Left lung (tissue), 10 donors: ENCODE data around the gene KLRC1. TPM values are rescaled to one million over a fixed set of nuclear protein-coding genes. Genes with fewer than 3 reads are reported as not detected.
A peak's percentile ranks its signal among the peaks of the same experiment; 100 is the strongest.
"Not testable (repeated sequence)": the region's sequence is repeated elsewhere in the genome, so short reads cannot be mapped to it uniquely, and the experiment has no call there.

Experiments
- ATAC-seq: fragments of 200-7000 bp; cut with Tn5 transposase; one replicate; pipeline ENCODE4 v1.9.1; 2020; ENCODE audit warnings: moderate library complexity
- DNase-seq, 4 donors: peaks; one replicate each; pipeline ENCODE4 v3.0.0-alpha.2; 2013 to 2020
- H3K27ac ChIP-seq, 2 donors: fragments of 200-600 bp; sonication (generic) in 1 of 2; one replicate each; pipeline versions ENCODE4 v1.5.0 to v1.8.0; 2020 to 2021
- H3K27me3 ChIP-seq, 2 donors: fragments of 200-600 bp; sonication (generic) in 1 of 2; one replicate each; pipeline versions ENCODE4 v1.5.0 to v1.8.0; 2020 to 2021
- H3K36me3 ChIP-seq, 2 donors: fragments of 200-600 bp; sonication (generic) in 1 of 2; one replicate each; pipeline versions ENCODE4 v1.5.0 to v1.8.0; 2020 to 2021
- H3K4me1 ChIP-seq, 2 donors: fragments of 200-600 bp; one replicate each; pipeline ENCODE4 v1.8.0; 2021
- H3K4me3 ChIP-seq, 2 donors: fragments of 200-600 bp; sonication (generic) in 1 of 2; one replicate each; pipeline versions ENCODE4 v1.5.0 to v1.8.0; 2020 to 2021; ENCODE audit warnings: mild to moderate bottlenecking in 1 of 2
- H3K9me3 ChIP-seq, 2 donors: fragments of 200-600 bp; sonication (generic) in 1 of 2; one replicate each; pipeline versions ENCODE4 v1.5.0 to v1.8.0; 2020 to 2021
- CTCF ChIP-seq, 2 donors: fragments of 200-600 bp; sonication (generic) in 1 of 2; IDR thresholded peaks; one replicate each; pipeline versions ENCODE4 v1.5.0 to v1.8.0; 2021; ENCODE audit warnings: antibody characterized with exemption in 2 of 2
- intact Hi-C, 2 donors: fragments of 100-400 bp; cut with DNase I; formaldehyde crosslinking; loops; one replicate each; pipeline versions ENCODE4 v1.11.2 to v1.14.2; 2022
- polyA plus RNA-seq, 6 donors: library from polyadenylated mRNA; unstranded; fragments of 120-200 nt; gene quantifications; one replicate each; pipeline ENCODE4 v1.2.1, GENCODE V29; 2013; ENCODE audit not compliant: insufficient read length in 6 of 6
- total RNA-seq, 2 donors: library from RNA; stranded (reverse); fragmentation: NEBNext Ultra II Directional; extraction: Animal tissue kit (Norgen Biotek cat#: 25700); gene quantifications; one replicate each; pipeline ENCODE4 v1.2.1, GENCODE V29; 2021
- donor health status: DM: no; HTN: yes; CAD: no.
- donor health status: DM: no; HTN: no; CAD: no.

Gene KLRC1
- total and polyA plus RNA-seq, 8 donors = 0.40 to 1.7 (median 0.65) TPM

DNA sequence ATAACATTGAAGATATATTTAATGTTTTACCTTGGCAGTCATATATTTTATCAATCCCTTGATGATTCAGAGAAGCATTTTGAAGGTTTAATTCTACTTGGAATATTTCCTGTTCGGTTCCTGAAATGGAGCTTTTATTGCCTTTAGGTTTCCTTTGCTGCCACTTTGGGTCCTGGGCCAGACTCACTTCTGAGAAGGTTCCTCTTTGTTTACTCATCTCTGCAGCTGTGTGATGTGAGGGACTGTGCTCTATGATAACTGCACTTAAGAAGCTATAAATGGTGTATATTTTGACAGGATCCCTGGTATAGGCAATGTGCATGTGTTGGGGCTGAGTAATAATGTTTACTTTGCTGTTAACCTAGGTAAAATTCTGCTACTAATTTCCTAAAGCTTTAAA lies 32.8 kb downstream of the KLRC1 start, which contains the start of gene KLRC3:
TSS of gene KLRC3 (minus strand) at position 262 of the 400 bp plus-strand sequence. CDS start at position 217, 45 bp downstream.
- ATAC-seq, H3K27me3 ChIP-seq, H3K4me3 ChIP-seq, DNase-seq, H3K4me1 ChIP-seq, intact Hi-C loops, H3K9me3 ChIP-seq, H3K36me3 ChIP-seq, H3K27ac ChIP-seq: not testable (repeated sequence)

DNA sequence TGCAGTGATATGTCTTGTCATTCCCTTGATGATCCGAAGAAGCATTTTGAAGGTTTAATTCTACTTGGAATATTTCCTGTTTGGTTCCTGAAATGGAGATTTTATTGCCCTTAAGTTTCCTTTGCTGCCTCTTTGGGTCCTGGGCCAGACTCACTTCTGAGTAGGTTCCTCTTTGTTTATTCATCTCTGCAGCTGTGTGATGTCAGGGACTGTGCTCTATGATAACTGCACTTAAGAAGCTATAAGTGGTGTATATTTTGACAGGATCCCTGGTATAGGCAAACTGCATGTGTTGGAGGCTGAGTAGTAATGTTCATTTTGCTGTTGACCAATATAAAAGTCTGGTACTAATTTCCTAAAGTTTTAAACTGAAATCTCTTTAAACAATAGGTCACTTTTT lies 43.8 kb downstream of the KLRC1 start, which contains the start of gene KLRC4:
TSS of gene KLRC4 (minus strand) at position 366 of the 400 bp plus-strand sequence. CDS start at position 184, 182 bp downstream.
- DNase-seq (no peak), ATAC-seq (no peak)
- TF ChIP-seq CTCF (IDR thresholded peaks at IDR 0.05) = no peak
- Histone ChIP-seq H3K36me3 (no peaks in the 10 kb centered on the region), H3K4me3 (no peak within 1 kb of the TSS), H3K9me3 (no peaks in the 10 kb centered on the region), H3K4me1 (no peaks in the 10 kb centered on the region), H3K27ac (no peak within 1 kb of the TSS), H3K27me3 (no peaks in the 10 kb centered on the region)
- intact Hi-C loops = no loop called here

GRCh38 chr12:10408842-10409241 lies 44.3 kb downstream of the KLRC1 start:
- Histone ChIP-seq H3K36me3 (no peaks in the 10 kb centered on the region), H3K4me1 (no peaks in the 10 kb centered on the region), H3K27ac (no peak overlapping the region), H3K9me3 (no peaks in the 10 kb centered on the region), H3K27me3 (no peaks in the 10 kb centered on the region), H3K4me3 (no peak overlapping the region)
- intact Hi-C loops = no loop called here
- DNase-seq (no peak), ATAC-seq (no peak)
- TF ChIP-seq CTCF (IDR thresholded peaks at IDR 0.05) = no peak

GRCh38 chr12:10406725-10407124 lies 46.5 kb downstream of the KLRC1 start:
- H3K4me1 ChIP-seq = no peaks in the 10 kb centered on the region
- H3K27me3 ChIP-seq = no peaks in the 10 kb centered on the region
- intact Hi-C loops = no loop called here
- no peaks in the 10 kb centered on the region for H3K36me3 ChIP-seq
- H3K27ac ChIP-seq = no peak overlapping the region
- DNase-seq = peak in 1 of 4 donors; percentile 37
- no peak overlapping the region for H3K4me3 ChIP-seq
- TF ChIP-seq CTCF (IDR thresholded peaks at IDR 0.05) = no peak
- no peaks in the 10 kb centered on the region for H3K9me3 ChIP-seq
- ATAC-seq = peak; percentile 41

DNA sequence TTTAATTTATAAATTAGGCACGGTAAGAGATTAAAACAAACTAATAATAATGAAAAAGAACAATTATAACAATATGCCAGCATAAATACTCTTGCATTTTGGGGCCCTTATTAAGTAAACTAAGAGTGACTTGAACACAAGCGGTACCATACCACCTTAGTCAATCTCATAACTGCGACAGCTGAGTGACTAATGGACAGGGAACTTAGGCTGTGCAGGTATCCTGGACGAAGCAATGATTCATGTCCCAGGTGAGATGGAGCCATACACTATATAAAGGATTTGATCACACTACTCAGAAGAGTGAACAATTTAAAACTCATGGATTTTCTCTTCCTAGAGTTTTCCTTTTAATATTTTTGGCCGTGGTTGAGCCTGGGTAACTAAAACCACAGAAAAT lies 47.9 kb downstream of the KLRC1 start:
- ATAC-seq (no peak), DNase-seq (no peak)
- Histone ChIP-seq H3K36me3 (no peaks in the 10 kb centered on the region), H3K4me3 (no peak overlapping the region), H3K27ac (no peak overlapping the region), H3K9me3 (no peaks in the 10 kb centered on the region), H3K4me1 (no peaks in the 10 kb centered on the region), H3K27me3 (no peaks in the 10 kb centered on the region)
- intact Hi-C loops = no loop called here
- no peak for TF ChIP-seq CTCF (IDR thresholded peaks at IDR 0.05)

- H3K9me3 ChIP-seq = no peaks in the 10 kb centered on the region
- TF ChIP-seq CTCF (IDR thresholded peaks at IDR 0.05) = no peak
- no peak overlapping the region for H3K4me3 ChIP-seq
- no peaks in the 10 kb centered on the region for H3K4me1 ChIP-seq
- ATAC-seq (no peak), DNase-seq (no peak)
- intact Hi-C loops = no loop called here
- H3K36me3 ChIP-seq = no peaks in the 10 kb centered on the region
- H3K27me3 ChIP-seq = no peaks in the 10 kb centered on the region
- H3K27ac ChIP-seq = no peak overlapping the region
Observed at GRCh38 chr12:10404798-10405197, 48.4 kb downstream of the KLRC1 start.
